ENCODE measurements around the gene KEL.

Gene KEL

DNA sequence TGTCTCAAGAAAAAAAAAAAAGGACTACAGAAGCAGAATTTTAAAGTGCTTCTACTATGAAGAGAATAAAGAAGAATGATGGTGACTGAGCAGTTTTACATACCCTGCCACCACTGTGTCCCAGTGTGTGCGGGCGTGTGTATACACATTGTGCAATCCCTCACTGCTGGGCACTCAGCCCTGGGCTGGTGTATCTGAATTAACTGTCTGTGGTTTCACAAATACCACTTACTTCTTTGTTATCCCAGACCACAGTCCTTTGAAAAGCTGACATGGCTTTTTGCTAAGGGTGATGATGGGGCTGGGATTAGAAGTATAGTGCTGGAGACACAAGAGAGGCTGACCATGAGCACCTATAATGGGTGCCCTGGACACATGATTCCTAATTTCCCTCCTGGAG lies 55.5 kb downstream of the KEL start:
- TF ChIP-seq FOXP2 (optimal IDR thresholded peaks at IDR 0.05; ENCODE audit: borderline replicate concordance, extremely low read depth, extremely low read length, insufficient read depth): no peak
- TF ChIP-seq TAF1 (IDR thresholded peaks at IDR 0.05; ENCODE audit: borderline replicate concordance, insufficient read depth, low read length): no peak
- TF ChIP-seq, protein P1, sequence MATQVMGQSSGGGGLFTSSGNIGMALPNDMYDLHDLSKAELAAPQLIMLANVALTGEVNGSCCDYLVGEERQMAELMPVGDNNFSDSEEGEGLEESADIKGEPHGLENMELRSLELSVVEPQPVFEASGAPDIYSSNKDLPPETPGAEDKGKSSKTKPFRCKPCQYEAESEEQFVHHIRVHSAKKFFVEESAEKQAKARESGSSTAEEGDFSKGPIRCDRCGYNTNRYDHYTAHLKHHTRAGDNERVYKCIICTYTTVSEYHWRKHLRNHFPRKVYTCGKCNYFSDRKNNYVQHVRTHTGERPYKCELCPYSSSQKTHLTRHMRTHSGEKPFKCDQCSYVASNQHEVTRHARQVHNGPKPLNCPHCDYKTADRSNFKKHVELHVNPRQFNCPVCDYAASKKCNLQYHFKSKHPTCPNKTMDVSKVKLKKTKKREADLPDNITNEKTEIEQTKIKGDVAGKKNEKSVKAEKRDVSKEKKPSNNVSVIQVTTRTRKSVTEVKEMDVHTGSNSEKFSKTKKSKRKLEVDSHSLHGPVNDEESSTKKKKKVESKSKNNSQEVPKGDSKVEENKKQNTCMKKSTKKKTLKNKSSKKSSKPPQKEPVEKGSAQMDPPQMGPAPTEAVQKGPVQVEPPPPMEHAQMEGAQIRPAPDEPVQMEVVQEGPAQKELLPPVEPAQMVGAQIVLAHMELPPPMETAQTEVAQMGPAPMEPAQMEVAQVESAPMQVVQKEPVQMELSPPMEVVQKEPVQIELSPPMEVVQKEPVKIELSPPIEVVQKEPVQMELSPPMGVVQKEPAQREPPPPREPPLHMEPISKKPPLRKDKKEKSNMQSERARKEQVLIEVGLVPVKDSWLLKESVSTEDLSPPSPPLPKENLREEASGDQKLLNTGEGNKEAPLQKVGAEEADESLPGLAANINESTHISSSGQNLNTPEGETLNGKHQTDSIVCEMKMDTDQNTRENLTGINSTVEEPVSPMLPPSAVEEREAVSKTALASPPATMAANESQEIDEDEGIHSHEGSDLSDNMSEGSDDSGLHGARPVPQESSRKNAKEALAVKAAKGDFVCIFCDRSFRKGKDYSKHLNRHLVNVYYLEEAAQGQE (IDR thresholded peaks at IDR 0.05; ENCODE audit: insufficient read depth in 1 of 2, low read depth in 2 of 2, low read length in 2 of 2): no peak
- TF ChIP-seq SIN3A (IDR thresholded peaks at IDR 0.05; ENCODE audit: borderline replicate concordance, insufficient read depth, low read length): no peak
- TF ChIP-seq POLR2AphosphoS5 (IDR thresholded peaks at IDR 0.05; ENCODE audit: low read depth, low read length): no peak

DNA sequence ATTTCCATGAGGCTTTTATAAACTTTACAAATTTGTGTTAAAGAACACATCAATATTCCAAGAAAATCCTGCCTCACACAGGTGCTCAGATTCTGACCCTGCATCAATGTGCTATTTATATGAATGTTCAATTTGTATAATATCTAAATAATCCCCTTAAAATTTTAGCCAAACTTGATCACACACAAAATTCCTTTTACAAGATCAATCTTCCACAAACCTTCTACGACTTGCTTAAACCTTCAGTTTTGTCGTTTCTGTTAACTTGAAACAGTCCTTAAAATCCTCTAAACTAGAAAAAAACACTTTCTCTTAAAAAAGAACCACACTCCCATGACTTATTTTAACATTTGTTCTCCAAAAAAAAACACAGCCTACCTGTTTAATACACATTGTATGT lies 56.4 kb downstream of the KEL start:
- TF ChIP-seq TAF1 (IDR thresholded peaks at IDR 0.05; ENCODE audit: borderline replicate concordance, insufficient read depth, low read length) (no peak), SIN3A (IDR thresholded peaks at IDR 0.05; ENCODE audit: borderline replicate concordance, insufficient read depth, low read length) (no peak), POLR2AphosphoS5 (IDR thresholded peaks at IDR 0.05; ENCODE audit: low read depth, low read length) (no peak), FOXP2 (optimal IDR thresholded peaks at IDR 0.05; ENCODE audit: borderline replicate concordance, extremely low read depth, extremely low read length, insufficient read depth) (no peak)
- TF ChIP-seq, protein P1 (IDR thresholded peaks at IDR 0.05; ENCODE audit: insufficient read depth in 1 of 2, low read depth in 2 of 2, low read length in 2 of 2): no peak

DNA sequence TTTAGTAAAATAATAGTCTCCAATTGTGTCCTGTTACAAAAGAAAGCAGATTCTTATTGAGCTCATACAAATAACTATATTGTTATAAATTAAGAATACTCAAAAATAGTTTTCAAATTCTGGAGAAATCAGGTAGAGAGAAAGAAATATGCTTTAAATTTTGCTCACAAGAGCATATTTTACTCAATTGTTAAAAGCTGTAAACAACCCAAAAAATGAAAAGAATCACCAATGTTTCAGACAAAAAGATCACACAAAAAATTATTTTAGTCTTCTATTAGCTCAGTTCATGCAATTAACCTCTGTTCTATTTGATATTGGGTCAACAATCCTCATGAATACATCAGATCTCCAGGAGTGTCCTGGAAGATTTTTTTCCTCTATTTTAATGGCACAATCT lies 58.0 kb downstream of the KEL start:
- TF ChIP-seq POLR2AphosphoS5 (IDR thresholded peaks at IDR 0.05; ENCODE audit: low read depth, low read length): no peak
- no peak for TF ChIP-seq FOXP2 (optimal IDR thresholded peaks at IDR 0.05; ENCODE audit: borderline replicate concordance, extremely low read depth, extremely low read length, insufficient read depth)
- TF ChIP-seq TAF1 (IDR thresholded peaks at IDR 0.05; ENCODE audit: borderline replicate concordance, insufficient read depth, low read length): no peak
- TF ChIP-seq, protein P1 (IDR thresholded peaks at IDR 0.05; ENCODE audit: insufficient read depth in 1 of 2, low read depth in 2 of 2, low read length in 2 of 2): no peak

DNA sequence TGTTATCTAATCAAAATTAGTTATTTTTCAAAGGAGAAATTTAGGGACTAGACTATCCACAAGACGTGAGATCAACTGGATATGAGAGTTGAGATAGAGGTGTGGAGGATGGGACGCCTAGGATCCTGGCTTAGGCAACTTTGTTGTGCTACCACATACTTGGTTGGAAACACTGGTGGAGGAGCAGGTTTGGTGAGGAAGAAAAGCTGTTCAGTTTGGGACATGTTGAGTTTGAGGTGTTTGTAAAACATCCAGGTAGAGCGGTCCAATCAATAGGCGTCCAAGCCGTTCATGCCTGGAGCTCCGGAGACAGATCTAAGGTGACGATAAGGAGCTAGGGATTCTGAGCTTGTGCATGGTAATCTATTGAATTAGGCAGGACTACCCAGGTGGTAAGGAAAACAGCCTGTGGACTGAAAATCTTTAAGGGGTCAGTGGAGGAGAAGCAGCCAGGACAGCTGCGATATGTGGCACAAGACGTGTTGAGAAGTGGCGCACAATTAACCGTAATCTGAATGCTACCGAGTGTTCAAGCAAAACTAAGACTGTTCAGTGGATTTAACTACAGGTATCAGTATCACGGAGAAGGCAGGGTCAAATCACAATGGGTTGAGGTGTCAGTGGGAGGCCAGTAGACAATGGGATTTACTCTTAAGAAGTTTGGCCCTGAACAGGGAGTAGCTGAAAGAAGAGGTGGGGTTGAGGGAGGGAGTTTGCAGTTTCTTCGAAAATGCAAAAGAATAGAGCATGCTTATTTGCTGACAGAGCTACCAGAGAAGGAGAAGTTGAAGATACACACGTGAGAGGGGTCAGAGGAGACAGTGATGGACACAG lies 60.5 kb downstream of the KEL start:
- TF ChIP-seq FOXP2 (optimal IDR thresholded peaks at IDR 0.05; ENCODE audit: borderline replicate concordance, extremely low read depth, extremely low read length, insufficient read depth): no peak
- TF ChIP-seq POLR2AphosphoS5 (IDR thresholded peaks at IDR 0.05; ENCODE audit: low read depth, low read length): no peak
- TF ChIP-seq SIN3A (IDR thresholded peaks at IDR 0.05; ENCODE audit: borderline replicate concordance, insufficient read depth, low read length): no peak
- TF ChIP-seq TAF1 (IDR thresholded peaks at IDR 0.05; ENCODE audit: borderline replicate concordance, insufficient read depth, low read length): no peak
- TF ChIP-seq, protein P1 (IDR thresholded peaks at IDR 0.05; ENCODE audit: insufficient read depth in 1 of 2, low read depth in 2 of 2, low read length in 2 of 2): no peak
